Measurements from ENCODE around the gene DIRAS1. TPM values are rescaled to one million over a fixed set of nuclear protein-coding genes. Genes with fewer than 3 reads are reported as not detected.
"Not testable (repeated sequence)": the region's sequence is repeated elsewhere in the genome, so short reads cannot be mapped to it uniquely, and the experiment has no call there.

Gene DIRAS1
- total RNA-seq, 1 experiment from 2014 or later, result 33.7 TPM

GRCh38 chr19:2667349-2667748 lies 53.8 kb downstream of the DIRAS1 start:
- H3K36me3 ChIP-seq (ENCODE audit: control insufficient read depth in 1 of 2, insufficient read depth in 2 of 2, low read length in 2 of 2); H3K9me3 ChIP-seq (ENCODE audit: control insufficient read depth in 1 of 2, insufficient read depth in 1 of 2, low read depth in 1 of 2, low read length in 2 of 2); RAD21 ChIA-PET (ENCODE audit: low non-redundant PET in 1 of 2, low total read pairs in 2 of 2, uncharacterized antibody in 2 of 2, unreplicated experiment in 2 of 2); H3K27me3 ChIP-seq (ENCODE audit: insufficient read depth, low read length); CTCF ChIA-PET; POLR2A ChIA-PET; H2AFZ ChIP-seq (ENCODE audit: low read depth, low read length, poor library complexity, severe bottlenecking); H4K20me1 ChIP-seq (ENCODE audit: insufficient read depth); DNase-seq (ENCODE audit: low read depth, low spot score); H3K79me2 ChIP-seq (ENCODE audit: insufficient read depth, low read length); H3K27ac ChIP-seq (ENCODE audit: low read depth, low read length); H3K9me2 ChIP-seq (ENCODE audit: insufficient read depth); BruUV-seq (replicated peaks); H3K4me3 ChIP-seq (replicated peaks in 1 of 2; ENCODE audit: low read depth in 1 of 2, low read length in 2 of 2); H3K9ac ChIP-seq (ENCODE audit: low read length); intact Hi-C loops (cut with micrococcal nuclease); H3K4me1 ChIP-seq (ENCODE audit: control insufficient read depth in 1 of 2, insufficient read depth in 2 of 2, low read length in 2 of 2); H3K4me2 ChIP-seq (ENCODE audit: low read length); ATAC-seq: not testable (repeated sequence)

- RAD21 ChIA-PET (ENCODE audit: low non-redundant PET in 1 of 2, low total read pairs in 2 of 2, uncharacterized antibody in 2 of 2, unreplicated experiment in 2 of 2), result no interaction called here
- intact Hi-C loops (cut with micrococcal nuclease), result no loop called here
- H3K27me3 ChIP-seq (ENCODE audit: insufficient read depth, low read length), result no peaks in the 10 kb centered on the region
- TF ChIP-seq REST (IDR thresholded peaks at IDR 0.05; ENCODE audit: low read depth), result no peak
- no peak for TF ChIP-seq ELF1 (IDR thresholded peaks at IDR 0.05; ENCODE audit: borderline replicate concordance, low read depth)
- TF ChIP-seq RAD21 (IDR thresholded peaks at IDR 0.05; ENCODE audit: low read depth), result no peak
- TF ChIP-seq MAX (IDR thresholded peaks at IDR 0.05), result no peak
- no peak for TF ChIP-seq EGR1 (IDR thresholded peaks at IDR 0.05; ENCODE audit: low read depth)
- no peak for TF ChIP-seq ZNF274 (IDR thresholded peaks at IDR 0.05; ENCODE audit: low read depth, low read length)
- no peak for TF ChIP-seq JUND (IDR thresholded peaks at IDR 0.05)
- no peak for TF ChIP-seq FOSL1 (IDR thresholded peaks at IDR 0.05; ENCODE audit: low read depth)
- no peak for TF ChIP-seq TCF7L2 (IDR thresholded peaks at IDR 0.05; ENCODE audit: borderline replicate concordance, extremely low read depth, insufficient read depth, insufficient read length)
- no peak for TF ChIP-seq POLR2AphosphoS5 (IDR thresholded peaks at IDR 0.05; ENCODE audit: low read depth, low read length)
- TF ChIP-seq YY1 (IDR thresholded peaks at IDR 0.05; ENCODE audit: extremely low read depth, insufficient replicate concordance, low read depth, low read length), result no peak
- no peak for TF ChIP-seq EZH2phosphoT487 (IDR thresholded peaks at IDR 0.05; ENCODE audit: borderline replicate concordance)
- TF ChIP-seq SIN3A (IDR thresholded peaks at IDR 0.05; ENCODE audit: low read depth), result no peak
- no peak for TF ChIP-seq POLR2A (IDR thresholded peaks at IDR 0.05; ENCODE audit: borderline replicate concordance, extremely low read depth, insufficient read depth, insufficient read length)
- no peak overlapping the region for H2AFZ ChIP-seq (ENCODE audit: low read depth, low read length, poor library complexity, severe bottlenecking)
- no peak overlapping the region for H3K4me2 ChIP-seq (ENCODE audit: low read length)
- no peaks in the 10 kb centered on the region for H3K9me2 ChIP-seq (ENCODE audit: insufficient read depth)
- POLR2A ChIA-PET, result no interaction called here
- ATAC-seq (no peak), DNase-seq (ENCODE audit: low read depth, low spot score) (no peak)
- no peaks in the 10 kb centered on the region for H3K79me2 ChIP-seq (ENCODE audit: insufficient read depth, low read length)
- H4K20me1 ChIP-seq (ENCODE audit: insufficient read depth), result no peaks in the 10 kb centered on the region
- H3K36me3 ChIP-seq (ENCODE audit: control insufficient read depth in 1 of 2, insufficient read depth in 2 of 2, low read length in 2 of 2), result no peaks in the 10 kb centered on the region
- H3K27ac ChIP-seq (ENCODE audit: low read depth, low read length), result no peak overlapping the region
- H3K4me3 ChIP-seq (replicated peaks in 1 of 2; ENCODE audit: low read depth in 1 of 2, low read length in 2 of 2), result no peak overlapping the region
- no TSS peak for BruUV-seq (replicated peaks)
- CTCF ChIA-PET, result no interaction called here
- H3K9me3 ChIP-seq (ENCODE audit: control insufficient read depth in 1 of 2, insufficient read depth in 1 of 2, low read depth in 1 of 2, low read length in 2 of 2), result peaks cover 4 to 14% of the 10 kb centered on the region in 2 experiments; a peak in 3 of 4 replicates
- H3K9ac ChIP-seq (ENCODE audit: low read length), result no peak overlapping the region
- no peaks in the 10 kb centered on the region for H3K4me1 ChIP-seq (ENCODE audit: control insufficient read depth in 1 of 2, insufficient read depth in 2 of 2, low read length in 2 of 2)
Measured at GRCh38 chr19:2666344-2666994, 54.7 kb downstream of the DIRAS1 start.
